Liver (tissue), 9 donors: Measurements from ENCODE around the gene PTRH1. TPM values are rescaled to one million over a fixed set of nuclear protein-coding genes. Genes with fewer than 3 reads are reported as not detected.
A peak's percentile ranks its signal among the peaks of the same experiment; 100 is the strongest.

Experiments used
- DNase-seq: peaks from one replicate; pipeline ENCODE4 v3.0.0-alpha.2; 2017; ENCODE audit warnings: low spot score
- H3K27ac ChIP-seq, 2 donors: one replicate each; pipeline ENCODE4 v1.7.0; 2013; ENCODE audit warnings: inconsistent platforms in 2 of 2, low read length in 2 of 2, control low read depth in 1 of 2, low read depth in 1 of 2, mild to moderate bottlenecking in 1 of 2
- H3K27me3 ChIP-seq, 4 donors: one replicate each; pipeline versions ENCODE4 v1.6.1 to v1.7.0; 2013; ENCODE audit warnings: low read length in 3 of 4, inconsistent platforms in 1 of 4, mild to moderate bottlenecking in 1 of 4, moderate library complexity in 1 of 4; ENCODE audit not compliant: control insufficient read depth in 4 of 4, insufficient read depth in 4 of 4
- H3K36me3 ChIP-seq, 4 donors: one replicate each; pipeline versions ENCODE4 v1.6.1 to v1.7.0; 2013; ENCODE audit warnings: low read length in 3 of 4, mild to moderate bottlenecking in 3 of 4, low read depth in 1 of 4, moderate library complexity in 1 of 4; ENCODE audit not compliant: control insufficient read depth in 4 of 4, insufficient read depth in 3 of 4
- H3K4me1 ChIP-seq, 4 donors: one replicate each; pipeline versions ENCODE4 v1.6.1 to v1.7.0; 2013; ENCODE audit warnings: low read length in 3 of 4, mild to moderate bottlenecking in 3 of 4, moderate library complexity in 1 of 4; ENCODE audit not compliant: control insufficient read depth in 4 of 4, insufficient read depth in 4 of 4
- H3K4me3 ChIP-seq, 3 donors: one replicate each; pipeline versions ENCODE4 v1.6.1 to v1.7.0; 2013; ENCODE audit warnings: low read length in 3 of 3, control low read depth in 1 of 3, low read depth in 1 of 3, mild to moderate bottlenecking in 1 of 3
- H3K9ac ChIP-seq, 2 donors: one replicate each; pipeline ENCODE4 v1.7.0; 2013; ENCODE audit warnings: low read length in 2 of 2, mild to moderate bottlenecking in 2 of 2, moderate library complexity in 2 of 2, control low read depth in 1 of 2, low read depth in 1 of 2
- H3K9me3 ChIP-seq, 4 donors: one replicate each; pipeline versions ENCODE4 v1.6.1 to v1.7.0; 2013; ENCODE audit warnings: low read length in 3 of 4; ENCODE audit not compliant: control insufficient read depth in 4 of 4
- EGR1 ChIP-seq, 2 donors: IDR thresholded peaks; 2 replicates each; pipeline ENCODE4 v1.6.1; 2016 to 2018; ENCODE audit warnings: antibody characterized with exemption in 2 of 2, low read depth in 2 of 2
- FOXA1 ChIP-seq: IDR thresholded peaks from 2 replicates; pipeline ENCODE4 v1.6.1; 2016; ENCODE audit warnings: antibody characterized with exemption
- FOXA2 ChIP-seq: IDR thresholded peaks from 2 replicates; pipeline ENCODE4 v1.6.1; 2016; ENCODE audit warnings: antibody characterized with exemption
- GABPA ChIP-seq, 2 donors: IDR thresholded peaks in 1 of 2; conservative IDR thresholded peaks in 1 of 2; 2 replicates each; pipeline ENCODE4 v1.6.1; 2016; ENCODE audit warnings: antibody characterized with exemption in 2 of 2, mild to moderate bottlenecking in 1 of 2, moderate library complexity in 1 of 2
- NR2F2 ChIP-seq: IDR thresholded peaks from 2 replicates; pipeline ENCODE4 v1.6.1; 2016; ENCODE audit warnings: antibody characterized with exemption
- RAD21 ChIP-seq, 2 donors: IDR thresholded peaks; 2 replicates each; pipeline ENCODE4 v1.6.1; 2016; ENCODE audit warnings: antibody characterized with exemption in 2 of 2, mild to moderate bottlenecking in 2 of 2
- RXRA ChIP-seq, 2 donors: IDR thresholded peaks; 2 replicates each; pipeline ENCODE4 v1.6.1; 2017 to 2018; ENCODE audit warnings: antibody characterized with exemption in 2 of 2, mild to moderate bottlenecking in 1 of 2
- SP1 ChIP-seq: IDR thresholded peaks from 2 replicates; pipeline ENCODE4 v1.6.1; 2018; ENCODE audit warnings: antibody characterized with exemption, mild to moderate bottlenecking
- YY1 ChIP-seq: IDR thresholded peaks from 2 replicates; pipeline ENCODE4 v1.6.1; 2016; ENCODE audit warnings: antibody characterized with exemption, mild to moderate bottlenecking
- ZBTB33 ChIP-seq: IDR thresholded peaks from 2 replicates; pipeline ENCODE4 v1.6.1; 2016; ENCODE audit warnings: antibody characterized with exemption
- WGBS: extraction: QIAGEN DNeasy Blood & Tissue Kit; methylation state at CpG from one replicate; pipeline ENCODE4 v1.1.7; 2013; 5-methylcytosine and 5-hydroxymethylcytosine counted together
- polyA plus RNA-seq, 2 donors: library from polyadenylated mRNA; stranded (reverse) in 1 of 2; unstranded in 1 of 2; fragments of 200-250 nt in 1 of 2; fragments of >200 nt in 1 of 2; fragmentation: Nextera tagmentation in 1 of 2; extraction: Ambion mirVana in 1 of 2; gene quantifications; one replicate each; pipeline versions ENCODE4 v1.2.1 to v1.2.3, GENCODE V29; 2013 to 2015
- total RNA-seq, 2 donors: library from RNA; depleted of rRNA; stranded (reverse); fragments of >200 nt; gene quantifications; one replicate each; pipeline ENCODE4 v1.2.3, GENCODE V29; 2014
- TF ChIP-seq, protein P1 (sequence below): IDR thresholded peaks from 2 replicates; pipeline ENCODE4 v1.6.1; 2016; ENCODE audit warnings: antibody characterized with exemption, mild to moderate bottlenecking
- TF ChIP-seq, protein P2 (sequence below): IDR thresholded peaks from 2 replicates; pipeline ENCODE4 v1.6.1; 2016; ENCODE audit warnings: antibody characterized with exemption
- donor health status: healthy.
- donor health status: healthy.
- donor health status: healthy.
- donor health status: healthy.
- donor health status: healthy.

The PTRH1 gene
- total and polyA plus RNA-seq, 4 donors, result 6.7 to 21.6 (median 9.7) TPM

DNA sequence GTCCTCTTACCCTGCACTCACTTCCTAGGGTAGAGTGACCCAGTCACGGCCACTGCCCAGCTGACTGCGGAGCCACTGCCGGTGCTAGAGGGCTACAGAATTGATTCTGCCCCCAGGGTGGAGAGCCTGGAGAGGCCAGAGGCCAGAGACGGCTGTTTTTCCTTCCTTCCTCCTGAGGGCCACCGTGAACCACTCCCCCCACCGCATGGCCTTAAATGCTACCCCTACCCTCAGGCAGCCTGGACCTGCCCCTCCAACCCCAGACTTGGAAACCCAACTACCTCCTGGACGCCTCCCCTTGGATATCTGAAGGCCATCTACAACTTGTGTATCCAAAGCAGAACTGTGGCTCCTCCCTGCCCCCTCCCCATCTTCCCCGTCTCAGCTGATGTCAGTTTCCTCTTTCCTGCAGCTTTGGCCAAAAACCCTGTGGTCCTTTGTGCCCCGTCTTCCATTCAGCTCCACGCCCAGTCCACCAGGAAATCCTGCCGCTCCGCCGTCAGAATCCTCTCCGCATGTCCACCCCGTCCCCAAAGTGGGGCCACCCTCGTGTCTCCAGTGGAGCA lies 46.7 kb upstream of the PTRH1 start:
- Histone ChIP-seq H3K4me1 (peaks cover 0 to 6% (median 2%) of the 10 kb centered on the region in 4 donors), H3K4me3 (no peak overlapping the region), H3K36me3 (no peaks in the 10 kb centered on the region), H3K9ac (no peak overlapping the region), H3K9me3 (no peaks in the 10 kb centered on the region), H3K27ac (peak overlapping the region; percentile 3 to 30), H3K27me3 (no peaks in the 10 kb centered on the region)
- no peak for DNase-seq
- TF ChIP-seq, protein P1, sequence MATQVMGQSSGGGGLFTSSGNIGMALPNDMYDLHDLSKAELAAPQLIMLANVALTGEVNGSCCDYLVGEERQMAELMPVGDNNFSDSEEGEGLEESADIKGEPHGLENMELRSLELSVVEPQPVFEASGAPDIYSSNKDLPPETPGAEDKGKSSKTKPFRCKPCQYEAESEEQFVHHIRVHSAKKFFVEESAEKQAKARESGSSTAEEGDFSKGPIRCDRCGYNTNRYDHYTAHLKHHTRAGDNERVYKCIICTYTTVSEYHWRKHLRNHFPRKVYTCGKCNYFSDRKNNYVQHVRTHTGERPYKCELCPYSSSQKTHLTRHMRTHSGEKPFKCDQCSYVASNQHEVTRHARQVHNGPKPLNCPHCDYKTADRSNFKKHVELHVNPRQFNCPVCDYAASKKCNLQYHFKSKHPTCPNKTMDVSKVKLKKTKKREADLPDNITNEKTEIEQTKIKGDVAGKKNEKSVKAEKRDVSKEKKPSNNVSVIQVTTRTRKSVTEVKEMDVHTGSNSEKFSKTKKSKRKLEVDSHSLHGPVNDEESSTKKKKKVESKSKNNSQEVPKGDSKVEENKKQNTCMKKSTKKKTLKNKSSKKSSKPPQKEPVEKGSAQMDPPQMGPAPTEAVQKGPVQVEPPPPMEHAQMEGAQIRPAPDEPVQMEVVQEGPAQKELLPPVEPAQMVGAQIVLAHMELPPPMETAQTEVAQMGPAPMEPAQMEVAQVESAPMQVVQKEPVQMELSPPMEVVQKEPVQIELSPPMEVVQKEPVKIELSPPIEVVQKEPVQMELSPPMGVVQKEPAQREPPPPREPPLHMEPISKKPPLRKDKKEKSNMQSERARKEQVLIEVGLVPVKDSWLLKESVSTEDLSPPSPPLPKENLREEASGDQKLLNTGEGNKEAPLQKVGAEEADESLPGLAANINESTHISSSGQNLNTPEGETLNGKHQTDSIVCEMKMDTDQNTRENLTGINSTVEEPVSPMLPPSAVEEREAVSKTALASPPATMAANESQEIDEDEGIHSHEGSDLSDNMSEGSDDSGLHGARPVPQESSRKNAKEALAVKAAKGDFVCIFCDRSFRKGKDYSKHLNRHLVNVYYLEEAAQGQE, result no peak
- TF ChIP-seq NR2F2 (peak; percentile 90), RAD21 (IDR thresholded peaks at IDR 0.05) (peak in 1 of 2 donors; percentile 19), SP1 (peak; percentile 10), ZBTB33 (no peak), FOXA1 (no peak), RXRA (IDR thresholded peaks at IDR 0.05) (peak in 1 of 2 donors; percentile 27)
- TF ChIP-seq, protein P2, sequence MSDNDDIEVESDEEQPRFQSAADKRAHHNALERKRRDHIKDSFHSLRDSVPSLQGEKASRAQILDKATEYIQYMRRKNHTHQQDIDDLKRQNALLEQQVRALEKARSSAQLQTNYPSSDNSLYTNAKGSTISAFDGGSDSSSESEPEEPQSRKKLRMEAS, result peak; percentile 47
- WGBS, result 43% methylated on average over 16 of the region's 16 CpGs

- no peak overlapping the region for H3K27ac ChIP-seq
- TF ChIP-seq RXRA (IDR thresholded peaks at IDR 0.05) (no peak), EGR1 (IDR thresholded peaks at IDR 0.05; ENCODE audit: low read depth in 2 of 2) (no peak), FOXA1 (no peak), GABPA (IDR thresholded peaks at IDR 0.05 in 1 of 2, conservative IDR thresholded peaks at IDR 0.05 in 1 of 2) (no peak), ZBTB33 (no peak), YY1 (no peak), RAD21 (IDR thresholded peaks at IDR 0.05) (no peak), NR2F2 (no peak), FOXA2 (no peak)
- H3K4me3 ChIP-seq, result no peak overlapping the region
- no peaks in the 10 kb centered on the region for H3K9me3 ChIP-seq
- no peak overlapping the region for H3K9ac ChIP-seq
- no peak for DNase-seq
- 50% methylated on average over 5 of the region's 5 CpGs for WGBS
- H3K36me3 ChIP-seq, result no peaks in the 10 kb centered on the region
- H3K4me1 ChIP-seq, result peaks cover 0 to 6% (median 2%) of the 10 kb centered on the region in 4 donors
- H3K27me3 ChIP-seq, result no peaks in the 10 kb centered on the region
These were observed 46.1 kb upstream of the PTRH1 start for GRCh38 chr9:127761491-127761956.
